Measurements from ENCODE around the gene SNUPN.

Gene SNUPN

GRCh38 chr15:75654201-75654907 is 28.8 kb upstream of the SNUPN start:
- DNase-seq (ENCODE audit: low read depth) = no peak

- no peak for DNase-seq (ENCODE audit: low read depth)
These were observed 27.9 kb upstream of the SNUPN start for GRCh38 chr15:75653347-75653913.

- no peak for DNase-seq (ENCODE audit: low read depth)
These were observed 26.5 kb upstream of the SNUPN start for GRCh38 chr15:75651810-75652543.

- peak; percentile 72 for DNase-seq (ENCODE audit: low read depth)
These were observed 25.6 kb upstream of the SNUPN start for GRCh38 chr15:75650908-75651809.

- DNase-seq (ENCODE audit: low read depth) = no peak
These were observed 24.3 kb upstream of the SNUPN start for GRCh38 chr15:75649848-75650247.

GRCh38 chr15:75649045-75649761 is 23.7 kb upstream of the SNUPN start:
- DNase-seq (ENCODE audit: low read depth) = no peak

- peak; percentile 46 for DNase-seq (ENCODE audit: low read depth)
These were observed 22.9 kb upstream of the SNUPN start for GRCh38 chr15:75648156-75649000.

GRCh38 chr15:75647370-75648155 is 22.0 kb upstream of the SNUPN start, which contains the start of gene SNX33:
TSS of gene SNX33 (plus strand) at chr15:75647912. CDS start at chr15:75649103, 1,191 bp downstream.
- DNase-seq (ENCODE audit: low read depth) = peak; percentile 79

DNA sequence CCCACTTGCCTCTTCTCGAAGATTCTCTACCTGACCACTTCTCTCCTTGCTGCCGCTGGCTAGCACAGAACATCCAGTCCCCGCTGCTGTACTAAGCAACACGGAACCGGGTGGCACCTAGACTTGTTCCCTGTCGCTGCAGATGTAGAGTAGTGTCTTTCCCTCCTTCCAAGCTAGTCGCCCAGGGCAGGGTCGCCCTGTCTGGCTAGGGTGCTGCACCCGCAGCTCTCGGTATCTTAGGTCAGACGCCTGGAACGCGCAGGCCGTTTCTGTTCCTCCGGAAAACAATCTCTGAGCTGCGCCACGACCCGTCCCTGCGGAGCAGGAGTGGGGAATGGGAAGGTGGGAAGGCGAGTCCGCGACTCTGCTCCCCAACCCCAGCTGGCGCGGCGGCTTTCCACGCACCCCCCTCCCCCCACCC is 21.4 kb upstream of the SNUPN start:
- no peak for DNase-seq (ENCODE audit: low read depth)

DNA sequence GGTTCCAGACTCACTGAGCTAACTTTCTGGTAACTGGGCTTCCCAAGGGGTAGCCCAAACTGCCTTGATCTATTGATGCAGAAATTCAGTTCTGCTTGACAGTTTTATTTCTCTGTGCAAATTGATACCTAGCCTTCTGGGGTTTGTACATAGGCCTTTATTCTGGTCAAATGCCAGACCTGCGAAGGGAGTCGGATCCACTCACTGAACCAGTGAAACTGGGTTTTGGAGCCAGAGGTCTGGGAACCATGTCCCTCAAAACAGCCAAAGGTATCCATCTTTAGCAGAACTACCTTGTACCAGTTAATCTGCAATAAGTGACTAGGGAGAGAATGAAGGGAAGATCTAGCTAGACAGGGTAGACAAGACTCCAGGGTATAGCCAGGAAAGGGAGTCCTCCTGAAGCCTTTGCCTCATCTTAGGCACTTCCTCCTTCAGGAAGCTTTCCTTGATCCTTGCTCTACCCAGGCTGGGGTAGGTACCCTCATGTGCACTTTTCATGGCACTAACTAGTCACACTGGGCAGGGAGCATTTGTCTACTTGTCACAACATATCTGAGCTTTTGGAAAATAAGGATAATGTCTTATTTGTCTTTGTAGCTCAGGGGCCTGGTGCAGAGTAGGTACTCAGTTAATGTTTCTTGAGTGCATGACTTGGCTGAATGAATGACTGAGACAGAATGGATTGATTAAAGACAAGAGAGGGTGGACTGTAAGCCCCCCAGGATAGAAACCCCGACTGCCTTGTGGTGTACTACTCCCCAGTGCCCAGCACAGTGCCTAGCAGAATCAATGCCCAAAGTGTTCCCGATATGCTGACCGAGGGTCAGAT is 20.8 kb upstream of the SNUPN start:
- no peak for DNase-seq (ENCODE audit: low read depth)

DNA sequence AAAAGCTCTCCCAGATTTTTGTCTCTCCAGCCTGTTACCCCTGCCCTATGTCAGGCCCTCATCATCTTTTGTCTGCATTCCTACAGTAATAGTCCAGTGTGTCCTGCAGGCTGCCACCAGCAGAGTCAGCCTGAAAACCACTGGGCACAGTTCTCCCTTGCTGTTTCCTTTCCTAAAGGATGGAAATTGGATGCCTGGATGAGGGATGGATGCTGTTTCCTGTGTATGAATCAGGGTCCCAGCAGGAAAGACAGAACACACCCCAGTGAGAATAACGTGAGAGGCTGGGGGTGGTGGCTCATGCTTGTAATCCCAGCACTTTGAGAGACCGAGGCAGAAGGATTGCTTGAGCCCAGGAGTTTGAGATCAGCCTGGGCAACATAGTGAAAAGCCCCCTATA is 18.9 kb upstream of the SNUPN start:
- DNase-seq (ENCODE audit: low read depth) = peak; percentile 73

DNA sequence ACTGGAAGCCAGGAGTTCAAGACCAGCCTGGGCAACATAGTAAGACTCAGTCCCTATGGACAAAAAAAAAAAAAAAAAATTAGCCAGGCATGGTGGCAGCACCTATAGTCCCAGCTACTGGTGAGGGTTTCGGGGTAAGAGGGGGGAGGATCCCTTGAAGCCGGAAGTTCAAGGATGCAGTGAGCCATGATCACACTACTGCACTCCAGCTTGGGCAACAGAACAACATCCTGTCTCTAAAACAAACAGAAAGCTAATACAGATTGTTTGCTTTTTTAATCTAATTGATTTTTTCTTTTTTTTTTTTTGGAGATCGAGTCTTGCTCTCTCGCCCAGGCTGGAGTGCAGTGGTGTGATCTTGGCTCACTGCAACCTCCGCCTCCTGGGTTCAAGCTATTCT is 16.1 kb upstream of the SNUPN start:
- no peak for DNase-seq (ENCODE audit: low read depth)

DNA sequence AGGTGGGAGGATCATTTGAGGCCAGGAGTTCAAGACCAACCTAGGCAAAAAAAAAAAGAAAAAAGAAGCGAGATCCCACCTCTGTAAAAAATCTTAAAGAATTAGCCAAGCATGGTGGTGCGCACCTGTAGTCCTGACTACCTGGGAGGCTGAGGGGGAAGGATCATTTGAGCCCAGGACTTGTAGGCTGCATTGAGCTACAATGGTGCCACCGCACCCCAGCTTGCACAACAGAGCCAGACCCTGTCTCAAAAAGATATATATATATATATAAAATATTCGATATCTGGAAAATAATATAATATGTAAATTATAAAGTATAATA is 15.6 kb upstream of the SNUPN start:
- DNase-seq (ENCODE audit: low read depth) = no peak

DNA sequence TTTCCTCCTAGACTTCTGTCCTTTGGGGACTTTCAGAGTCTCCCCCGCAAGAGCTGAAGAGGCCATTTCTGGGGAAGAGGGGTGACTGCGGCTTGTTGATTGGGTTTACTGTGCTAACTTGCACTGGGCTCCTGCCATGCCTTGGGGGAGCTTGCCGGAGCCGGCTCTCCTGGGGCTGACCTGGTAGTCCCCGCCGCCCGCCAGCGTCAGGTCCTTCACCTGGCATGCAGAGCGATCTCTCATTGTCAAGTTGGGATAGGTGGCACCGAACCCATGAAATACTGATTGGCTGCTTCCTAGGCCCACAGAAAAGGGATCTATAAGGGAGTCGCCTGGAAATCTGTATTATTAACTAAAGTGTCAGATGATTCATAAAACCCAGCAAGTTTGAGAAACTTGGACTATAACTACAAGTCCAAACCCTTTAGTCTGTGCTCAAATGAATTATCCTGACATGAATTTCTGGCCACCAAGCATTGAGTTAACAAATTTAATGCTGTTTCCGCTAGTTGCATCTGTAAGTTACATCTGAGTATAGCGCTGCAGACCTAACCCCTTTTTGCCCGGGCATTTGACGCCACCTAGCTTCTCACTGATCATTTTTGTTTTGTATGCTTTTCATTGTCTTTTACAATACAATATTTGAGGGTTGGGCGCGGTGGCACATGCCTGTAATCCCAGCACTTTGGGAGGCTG is 15.1 kb upstream of the SNUPN start:
- peak; percentile 64 for DNase-seq (ENCODE audit: low read depth)

DNA sequence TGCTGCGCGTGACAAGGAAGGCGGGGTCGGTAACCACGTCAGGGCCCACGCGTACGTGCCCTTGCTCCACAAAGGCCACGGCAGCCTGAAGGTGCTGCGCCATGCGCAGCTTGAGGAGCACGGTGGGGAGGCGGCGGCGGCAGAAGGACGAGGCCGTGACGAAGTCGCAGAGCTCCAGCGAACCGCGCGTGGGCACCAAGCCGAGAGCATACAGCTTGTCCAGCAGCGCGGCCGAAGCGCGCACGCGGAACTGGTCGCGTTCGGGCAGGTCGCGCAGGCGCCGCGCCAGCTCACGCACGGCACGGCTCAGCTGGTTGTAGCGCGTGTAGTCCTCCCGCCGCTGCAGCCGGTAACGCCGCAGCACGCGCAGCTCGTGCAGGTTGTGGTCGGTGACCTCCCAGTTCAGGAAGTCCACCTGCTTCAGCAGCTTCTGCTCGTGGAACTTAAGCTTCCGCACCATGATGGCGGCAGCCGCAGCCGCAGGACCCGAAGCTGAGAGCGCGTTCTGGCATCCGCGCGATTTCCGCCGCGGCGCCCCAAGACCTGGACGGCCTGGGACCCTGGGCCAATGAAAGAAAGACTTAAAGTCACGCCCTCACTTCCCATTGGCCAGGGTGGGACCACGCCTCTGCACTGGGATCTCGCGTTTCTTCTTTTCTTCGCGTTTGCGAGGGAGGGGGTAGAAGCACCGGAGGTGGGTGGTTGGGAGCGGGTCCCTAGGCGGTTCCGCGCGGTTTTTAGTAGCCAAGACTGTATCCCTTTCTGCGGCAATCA is 14.4 kb upstream of the SNUPN start, which contains the start of gene IMP3:
TSS of gene IMP3 (minus strand) at position 516 of the 774 bp plus-strand sequence. CDS start at position 460, 56 bp downstream.
- peak; percentile 98 for DNase-seq (ENCODE audit: low read depth)

GRCh38 chr15:75639191-75639708 is 13.7 kb upstream of the SNUPN start:
- peak; percentile 32 for DNase-seq (ENCODE audit: low read depth)

All from ELR (cell line).